ENCODE results near the gene ANKS1B. TPM values are rescaled to one million over a fixed set of nuclear protein-coding genes. Genes with fewer than 3 reads are reported as not detected.
A peak's percentile ranks its signal among the peaks of the same experiment; 100 is the strongest.

The ANKS1B gene
- total and polyA plus RNA-seq, 10 of the 15 experiments (the other 5 are each of a cell fraction or from before 2014, with no cell fraction given) = 0.16 to 1.3 (median 0.82) TPM; not detected in 7

DNA sequence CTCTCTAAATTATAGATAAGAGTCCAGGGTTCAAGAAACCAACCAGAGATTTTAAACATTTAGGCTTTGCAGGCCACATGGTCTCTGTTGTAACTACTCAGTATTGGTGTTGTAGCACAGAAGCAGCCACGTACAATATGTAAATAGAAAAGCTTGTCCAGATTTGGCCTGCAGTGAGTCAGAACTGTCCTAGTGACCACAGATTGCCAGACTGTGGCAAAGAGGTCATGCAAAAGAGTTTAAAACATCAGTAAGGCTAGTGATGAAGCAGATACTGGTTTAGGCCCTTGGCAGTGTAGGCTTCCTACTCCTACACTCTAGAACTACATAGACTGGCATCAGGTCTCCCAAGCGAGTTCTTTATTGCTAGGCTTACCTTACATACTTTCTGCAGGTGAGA is 454.8 kb downstream of the ANKS1B start (continued):
- TF ChIP-seq BCLAF1 (IDR thresholded peaks at IDR 0.05) (no peak), SUPT20H (IDR thresholded peaks at IDR 0.05; ENCODE audit: borderline replicate concordance, control insufficient read depth, low read depth, low read length) (no peak), POLR2AphosphoS5 (IDR thresholded peaks at IDR 0.05; ENCODE audit: low read length) (no peak), NR2C1 (IDR thresholded peaks at IDR 0.05) (no peak), SREBF2 (IDR thresholded peaks at IDR 0.05; ENCODE audit: low read length) (no peak), TCF3 (IDR thresholded peaks at IDR 0.05; ENCODE audit: borderline replicate concordance, insufficient read depth, low read depth, low read length) (no peak), KDM1A (IDR thresholded peaks at IDR 0.05; ENCODE audit: borderline replicate concordance) (no peak), MTA3 (IDR thresholded peaks at IDR 0.05; ENCODE audit: borderline replicate concordance, low read length) (0 out of 2 replicates have a peak, but pooled peaks have one; percentile 31), PAX5 (IDR thresholded peaks at IDR 0.05; ENCODE audit: borderline replicate concordance, low read depth, low read length) (0 out of 2 replicates have a peak, but pooled peaks have one; percentile 27), BACH1 (IDR thresholded peaks at IDR 0.05; ENCODE audit: borderline replicate concordance) (no peak), LARP7 (IDR thresholded peaks at IDR 0.05) (no peak), MEF2B (IDR thresholded peaks at IDR 0.05; ENCODE audit: partially characterized antibody, poor library complexity, severe bottlenecking) (peak; percentile 67), MYC (IDR thresholded peaks at IDR 0.05; ENCODE audit: insufficient read depth, insufficient read length, insufficient replicate concordance, low read length, severe bottlenecking) (no peak), HDGF (IDR thresholded peaks at IDR 0.05) (no peak), YY1 (IDR thresholded peaks at IDR 0.05; ENCODE audit: low read depth, low read length) (no peak), ZZZ3 (IDR thresholded peaks at IDR 0.05; ENCODE audit: control insufficient read depth, insufficient read length, low read depth) (no peak), BCL11A (IDR thresholded peaks at IDR 0.05; ENCODE audit: low read depth, low read length) (peak; percentile 74), MEF2A (IDR thresholded peaks at IDR 0.05; ENCODE audit: insufficient read depth, low read depth, low read length) (peak; percentile 87), EP300 (IDR thresholded peaks at IDR 0.05; ENCODE audit: borderline replicate concordance in 1 of 2, control insufficient read depth in 1 of 2, low read depth in 2 of 2, low read length in 2 of 2) (peak; percentile 27 to 28; a peak in 1 of 4 replicates), TBL1XR1 (IDR thresholded peaks at IDR 0.05; ENCODE audit: low read depth, low read length) (peak; percentile 62)
- TF ChIP-seq, protein P1, sequence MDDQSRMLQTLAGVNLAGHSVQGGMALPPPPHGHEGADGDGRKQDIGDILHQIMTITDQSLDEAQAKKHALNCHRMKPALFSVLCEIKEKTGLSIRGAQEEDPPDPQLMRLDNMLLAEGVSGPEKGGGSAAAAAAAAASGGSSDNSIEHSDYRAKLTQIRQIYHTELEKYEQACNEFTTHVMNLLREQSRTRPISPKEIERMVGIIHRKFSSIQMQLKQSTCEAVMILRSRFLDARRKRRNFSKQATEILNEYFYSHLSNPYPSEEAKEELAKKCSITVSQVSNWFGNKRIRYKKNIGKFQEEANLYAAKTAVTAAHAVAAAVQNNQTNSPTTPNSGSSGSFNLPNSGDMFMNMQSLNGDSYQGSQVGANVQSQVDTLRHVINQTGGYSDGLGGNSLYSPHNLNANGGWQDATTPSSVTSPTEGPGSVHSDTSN (IDR thresholded peaks at IDR 0.05; ENCODE audit: insufficient replicate concordance, low read depth, low read length) = no peak
- TF ChIP-seq, protein P2, sequence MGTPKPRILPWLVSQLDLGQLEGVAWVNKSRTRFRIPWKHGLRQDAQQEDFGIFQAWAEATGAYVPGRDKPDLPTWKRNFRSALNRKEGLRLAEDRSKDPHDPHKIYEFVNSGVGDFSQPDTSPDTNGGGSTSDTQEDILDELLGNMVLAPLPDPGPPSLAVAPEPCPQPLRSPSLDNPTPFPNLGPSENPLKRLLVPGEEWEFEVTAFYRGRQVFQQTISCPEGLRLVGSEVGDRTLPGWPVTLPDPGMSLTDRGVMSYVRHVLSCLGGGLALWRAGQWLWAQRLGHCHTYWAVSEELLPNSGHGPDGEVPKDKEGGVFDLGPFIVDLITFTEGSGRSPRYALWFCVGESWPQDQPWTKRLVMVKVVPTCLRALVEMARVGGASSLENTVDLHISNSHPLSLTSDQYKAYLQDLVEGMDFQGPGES (IDR thresholded peaks at IDR 0.05) = no peak
- TF ChIP-seq, protein P3, sequence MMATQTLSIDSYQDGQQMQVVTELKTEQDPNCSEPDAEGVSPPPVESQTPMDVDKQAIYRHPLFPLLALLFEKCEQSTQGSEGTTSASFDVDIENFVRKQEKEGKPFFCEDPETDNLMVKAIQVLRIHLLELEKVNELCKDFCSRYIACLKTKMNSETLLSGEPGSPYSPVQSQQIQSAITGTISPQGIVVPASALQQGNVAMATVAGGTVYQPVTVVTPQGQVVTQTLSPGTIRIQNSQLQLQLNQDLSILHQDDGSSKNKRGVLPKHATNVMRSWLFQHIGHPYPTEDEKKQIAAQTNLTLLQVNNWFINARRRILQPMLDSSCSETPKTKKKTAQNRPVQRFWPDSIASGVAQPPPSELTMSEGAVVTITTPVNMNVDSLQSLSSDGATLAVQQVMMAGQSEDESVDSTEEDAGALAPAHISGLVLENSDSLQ (IDR thresholded peaks at IDR 0.05) = no peak
- TF ChIP-seq, protein P4, sequence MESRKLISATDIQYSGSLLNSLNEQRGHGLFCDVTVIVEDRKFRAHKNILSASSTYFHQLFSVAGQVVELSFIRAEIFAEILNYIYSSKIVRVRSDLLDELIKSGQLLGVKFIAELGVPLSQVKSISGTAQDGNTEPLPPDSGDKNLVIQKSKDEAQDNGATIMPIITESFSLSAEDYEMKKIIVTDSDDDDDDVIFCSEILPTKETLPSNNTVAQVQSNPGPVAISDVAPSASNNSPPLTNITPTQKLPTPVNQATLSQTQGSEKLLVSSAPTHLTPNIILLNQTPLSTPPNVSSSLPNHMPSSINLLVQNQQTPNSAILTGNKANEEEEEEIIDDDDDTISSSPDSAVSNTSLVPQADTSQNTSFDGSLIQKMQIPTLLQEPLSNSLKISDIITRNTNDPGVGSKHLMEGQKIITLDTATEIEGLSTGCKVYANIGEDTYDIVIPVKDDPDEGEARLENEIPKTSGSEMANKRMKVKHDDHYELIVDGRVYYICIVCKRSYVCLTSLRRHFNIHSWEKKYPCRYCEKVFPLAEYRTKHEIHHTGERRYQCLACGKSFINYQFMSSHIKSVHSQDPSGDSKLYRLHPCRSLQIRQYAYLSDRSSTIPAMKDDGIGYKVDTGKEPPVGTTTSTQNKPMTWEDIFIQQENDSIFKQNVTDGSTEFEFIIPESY (IDR thresholded peaks at IDR 0.05) = no peak
